Parathyroid adenoma (tissue), 2 donors: ENCODE data around the gene CACNA1C.

Source experiments
- H2AFZ ChIP-seq: fragments of 300-600 bp; sonication (generic); one replicate; pipeline ENCODE4 v1.7.0; 2017; ENCODE audit warnings: antibody characterized with exemption, mild to moderate bottlenecking
- H3K27ac ChIP-seq: fragments of 300-600 bp; sonication (generic); one replicate; pipeline ENCODE4 v1.7.0; 2017
- H3K27me3 ChIP-seq: fragments of 300-600 bp; sonication (generic); one replicate; pipeline ENCODE4 v1.7.0; 2017; ENCODE audit warnings: low read length; ENCODE audit not compliant: control insufficient read depth, insufficient read depth
- H3K36me3 ChIP-seq: fragments of 300-600 bp; sonication (generic); one replicate; pipeline ENCODE4 v1.7.0; 2017; ENCODE audit warnings: low read length; ENCODE audit not compliant: control insufficient read depth, insufficient read depth
- H3K4me1 ChIP-seq: fragments of 300-600 bp; sonication (generic); one replicate; pipeline ENCODE4 v1.7.0; 2017; ENCODE audit warnings: control low read depth
- H3K4me2 ChIP-seq: fragments of 300-600 bp; sonication (generic); one replicate; pipeline ENCODE4 v1.7.0; 2017; ENCODE audit warnings: low read length
- H3K4me3 ChIP-seq: fragments of 300-600 bp; sonication (generic); one replicate; pipeline ENCODE4 v1.7.0; 2017; ENCODE audit warnings: low read depth, low read length
- H3K79me2 ChIP-seq: fragments of 300-600 bp; sonication (generic); one replicate; pipeline ENCODE4 v1.7.0; 2017; ENCODE audit warnings: control low read depth
- H3K9ac ChIP-seq: fragments of 300-600 bp; sonication (generic); one replicate; pipeline ENCODE4 v1.7.0; 2017; ENCODE audit warnings: mild to moderate bottlenecking
- H3K9me3 ChIP-seq: fragments of 300-600 bp; sonication (generic); one replicate; pipeline ENCODE4 v1.7.0; 2017; ENCODE audit warnings: low read length; ENCODE audit not compliant: control insufficient read depth
- CTCF ChIP-seq: fragments of 300-600 bp; sonication (generic); IDR thresholded peaks from one replicate; pipeline ENCODE4 v1.7.0; 2017; ENCODE audit warnings: antibody characterized with exemption, mild to moderate bottlenecking
- donor health status: primary hyperparathyroidism.

The CACNA1C gene

GRCh38 chr12:2645460-2645859 lies 592.7 kb downstream of the CACNA1C start:
- H3K4me1 ChIP-seq = no peaks in the 10 kb centered on the region
- no peaks in the 10 kb centered on the region for H3K79me2 ChIP-seq
- no peaks in the 10 kb centered on the region for H3K27me3 ChIP-seq
- no peaks in the 10 kb centered on the region for H3K9me3 ChIP-seq
- no peak overlapping the region for H3K4me3 ChIP-seq
- no peak for TF ChIP-seq CTCF
- no peak overlapping the region for H3K4me2 ChIP-seq
- no peak overlapping the region for H3K27ac ChIP-seq
- H3K9ac ChIP-seq = no peak overlapping the region
- H3K36me3 ChIP-seq = no peaks in the 10 kb centered on the region
- no peak overlapping the region for H2AFZ ChIP-seq

- Histone ChIP-seq H3K4me2 (no peak overlapping the region), H3K27ac (no peak overlapping the region), H3K36me3 (no peaks in the 10 kb centered on the region), H3K9me3 (no peaks in the 10 kb centered on the region), H2AFZ (no peak overlapping the region), H3K79me2 (no peaks in the 10 kb centered on the region), H3K4me1 (no peaks in the 10 kb centered on the region), H3K9ac (no peak overlapping the region), H3K27me3 (no peaks in the 10 kb centered on the region), H3K4me3 (no peak overlapping the region)
- TF ChIP-seq CTCF = no peak
Observed at GRCh38 chr12:2646341-2646740, 593.6 kb downstream of the CACNA1C start.

GRCh38 chr12:2647186-2647585 lies 594.4 kb downstream of the CACNA1C start:
- Histone ChIP-seq H3K4me1 (no peaks in the 10 kb centered on the region), H3K9ac (no peak overlapping the region), H3K27ac (no peak overlapping the region), H3K4me2 (no peak overlapping the region), H3K27me3 (no peaks in the 10 kb centered on the region), H3K36me3 (no peaks in the 10 kb centered on the region), H3K4me3 (no peak overlapping the region), H3K79me2 (no peaks in the 10 kb centered on the region), H3K9me3 (no peaks in the 10 kb centered on the region), H2AFZ (no peak overlapping the region)
- no peak for TF ChIP-seq CTCF

GRCh38 chr12:2648406-2648805 lies 595.6 kb downstream of the CACNA1C start:
- H2AFZ ChIP-seq = no peak overlapping the region
- no peaks in the 10 kb centered on the region for H3K4me1 ChIP-seq
- H3K4me3 ChIP-seq = no peak overlapping the region
- no peak for TF ChIP-seq CTCF
- no peaks in the 10 kb centered on the region for H3K36me3 ChIP-seq
- no peaks in the 10 kb centered on the region for H3K9me3 ChIP-seq
- H3K27ac ChIP-seq = no peak overlapping the region
- H3K79me2 ChIP-seq = no peaks in the 10 kb centered on the region
- H3K9ac ChIP-seq = no peak overlapping the region
- no peak overlapping the region for H3K4me2 ChIP-seq
- H3K27me3 ChIP-seq = no peaks in the 10 kb centered on the region

- no peak overlapping the region for H3K27ac ChIP-seq
- H3K79me2 ChIP-seq = no peaks in the 10 kb centered on the region
- no peak for TF ChIP-seq CTCF
Observed at GRCh38 chr12:2649201-2650030, 596.6 kb downstream of the CACNA1C start.

More at GRCh38 chr12:2649201-2650030, 596.6 kb downstream of the CACNA1C start:
- H3K9ac ChIP-seq = no peak overlapping the region
- no peak overlapping the region for H3K4me2 ChIP-seq
- H3K27me3 ChIP-seq = no peaks in the 10 kb centered on the region
- H3K4me1 ChIP-seq = no peaks in the 10 kb centered on the region
- no peak overlapping the region for H2AFZ ChIP-seq
- H3K9me3 ChIP-seq = no peaks in the 10 kb centered on the region
- H3K36me3 ChIP-seq = no peaks in the 10 kb centered on the region
- no peak overlapping the region for H3K4me3 ChIP-seq
